HCT116 (cell line): ENCODE data around the gene ADD1. TPM values are rescaled to one million over a fixed set of nuclear protein-coding genes. Genes with fewer than 3 reads are reported as not detected.

Experiments used
- ATAC-seq: fragments of 200-7000 bp; cut with Tn5 transposase; 2 replicates; pipeline ENCODE4 v1.9.1; 2020; ENCODE audit warnings: mild to moderate bottlenecking, moderate library complexity
- BruUV-seq: library from RNA; stranded (reverse); fragments of 400-500 nt; replicated peaks from 2 replicates; lab custom pipeline; 2021; lab: Mats Ljungman, UMichigan
- CTCF ChIA-PET: fragments of 300-600 bp; sonication (Branson Sonifier 250); formaldehyde crosslinking; loops from one replicate; lab custom pipeline; 2021; ENCODE audit warnings: antibody characterized with exemption; lab: Charles Lee
- POLR2A ChIA-PET: fragments of 300-600, 350-600 bp; sonication (Branson Sonifier 250); formaldehyde crosslinking; loops from one replicate; lab custom pipeline; 2021; ENCODE audit warnings: antibody characterized with exemption; lab: Charles Lee
- RAD21 ChIA-PET, 2 experiments: fragments of 300-600 bp; sonication (Branson Sonifier 250); formaldehyde crosslinking; loops; one replicate each; lab custom pipeline; 2023; ENCODE audit warnings: low total read pairs in 2 of 2; ENCODE audit not compliant: uncharacterized antibody in 2 of 2, unreplicated experiment in 2 of 2, low non-redundant PET in 1 of 2; lab: Charles Lee
- DNase-seq: peaks from one replicate; pipeline ENCODE4 v3.0.0-alpha.2; 2010; ENCODE audit warnings: low read depth, low spot score
- H2AFZ ChIP-seq: fragments of 200-600 bp; shearing (Covaris generic), sonication (generic); 2 replicates; pipeline ENCODE4 v1.6.1; 2017; ENCODE audit warnings: low read depth, mixed run types, mixed read lengths, antibody characterized with exemption, low read length; ENCODE audit not compliant: poor library complexity, severe bottlenecking
- H3K27ac ChIP-seq: 2 replicates; pipeline ENCODE4 v1.5.1; 2012; ENCODE audit warnings: low read depth, low read length
- H3K27me3 ChIP-seq: fragments of 200-600 bp; sonication (generic); 2 replicates; pipeline ENCODE4 v1.6.1; 2016; ENCODE audit warnings: mixed run types, low read length, mixed read lengths; ENCODE audit not compliant: insufficient read depth
- H3K36me3 ChIP-seq, 2 experiments: fragments of 200-500 bp in 1 of 2; fragments of 200-600 bp in 1 of 2; sonication (Bioruptor generic) in 1 of 2; sonication (generic) in 1 of 2; 2 replicates each; pipeline versions ENCODE4 v1.5.1 to v1.6.1; 2014 to 2016; ENCODE audit warnings: low read length in 2 of 2, inconsistent platforms in 1 of 2, mixed read lengths in 1 of 2, mixed run types in 1 of 2; ENCODE audit not compliant: insufficient read depth in 2 of 2, control insufficient read depth in 1 of 2
- H3K4me1 ChIP-seq, 2 experiments: fragments of 200-600 bp in 1 of 2; sonication (generic) in 1 of 2; 2 replicates each; pipeline versions ENCODE4 v1.5.1 to v1.6.1; 2012 to 2017; ENCODE audit warnings: low read length in 2 of 2, inconsistent platforms in 1 of 2, mild to moderate bottlenecking in 1 of 2, mixed read lengths in 1 of 2, mixed run types in 1 of 2, moderate library complexity in 1 of 2; ENCODE audit not compliant: insufficient read depth in 2 of 2, control insufficient read depth in 1 of 2
- H3K4me2 ChIP-seq: fragments of 200-600 bp; sonication (generic); 2 replicates; pipeline ENCODE4 v1.6.1; 2017; ENCODE audit warnings: mixed run types, low read length, mixed read lengths
- H3K4me3 ChIP-seq, 2 experiments: fragments of 200-600 bp in 1 of 2; sonication (generic) in 1 of 2; replicated peaks in 1 of 2; 2 replicates each; pipeline ENCODE4 v1.5.1; 2011 to 2016; ENCODE audit warnings: low read length in 2 of 2, control low read depth in 1 of 2, low read depth in 1 of 2, mild to moderate bottlenecking in 1 of 2, mixed read lengths in 1 of 2, mixed run types in 1 of 2
- H3K79me2 ChIP-seq: fragments of 200-600 bp; sonication (generic); 2 replicates; pipeline ENCODE4 v1.6.1; 2017; ENCODE audit warnings: mild to moderate bottlenecking, mixed run types, low read length, moderate library complexity, mixed read lengths; ENCODE audit not compliant: insufficient read depth
- H3K9ac ChIP-seq: fragments of 200-600 bp; sonication (generic); 2 replicates; pipeline ENCODE4 v1.6.1; 2016; ENCODE audit warnings: low read length, mixed read lengths
- H3K9me2 ChIP-seq: fragments of 200-600 bp; sonication (generic), shearing (Covaris generic); 2 replicates; pipeline ENCODE4 v1.6.1; 2017; ENCODE audit warnings: mixed run types, mild to moderate bottlenecking, moderate library complexity; ENCODE audit not compliant: insufficient read depth
- H3K9me3 ChIP-seq, 2 experiments: fragments of 200-500 bp in 1 of 2; fragments of 200-600 bp in 1 of 2; sonication (Bioruptor generic) in 1 of 2; sonication (generic) in 1 of 2; 2 replicates each; pipeline ENCODE4 v1.6.1; 2014 to 2017; ENCODE audit warnings: low read length in 2 of 2, mixed read lengths in 2 of 2, inconsistent platforms in 1 of 2, low read depth in 1 of 2, mild to moderate bottlenecking in 1 of 2, mixed run types in 1 of 2, moderate library complexity in 1 of 2; ENCODE audit not compliant: control insufficient read depth in 1 of 2, insufficient read depth in 1 of 2
- H4K20me1 ChIP-seq: fragments of 200-600 bp; sonication (generic), shearing (Covaris generic); 2 replicates; pipeline ENCODE4 v1.6.1; 2017; ENCODE audit warnings: mixed run types, mild to moderate bottlenecking, moderate library complexity; ENCODE audit not compliant: insufficient read depth
- CEBPB ChIP-seq: IDR thresholded peaks from 2 replicates; pipeline ENCODE4 v1.6.1; 2012; ENCODE audit warnings: low read depth
- ELF1 ChIP-seq: IDR thresholded peaks from 2 replicates; pipeline ENCODE4 v1.6.1; 2012; ENCODE audit warnings: low read depth, borderline replicate concordance
- EZH2phosphoT487 ChIP-seq: fragments of 200-600 bp; IDR thresholded peaks from 2 replicates; pipeline ENCODE4 v1.6.1; 2018; ENCODE audit warnings: antibody characterized with exemption, borderline replicate concordance
- POLR2A ChIP-seq: IDR thresholded peaks from 2 replicates; pipeline ENCODE4 v1.7.0; 2011; ENCODE audit warnings: borderline replicate concordance; ENCODE audit not compliant: insufficient read depth, insufficient read length; ENCODE audit errors: extremely low read depth
- RAD21 ChIP-seq: IDR thresholded peaks from 2 replicates; pipeline ENCODE4 v1.6.1; 2012; ENCODE audit warnings: low read depth, mild to moderate bottlenecking
- SP1 ChIP-seq: IDR thresholded peaks from 2 replicates; pipeline ENCODE4 v1.6.1; 2012; ENCODE audit warnings: low read depth
- YY1 ChIP-seq: IDR thresholded peaks from 2 replicates; pipeline ENCODE4 v1.6.1; 2011; ENCODE audit warnings: low read length, low read depth, moderate library complexity, mild to moderate bottlenecking; ENCODE audit not compliant: insufficient replicate concordance; ENCODE audit errors: extremely low read depth
- ZFX ChIP-seq: fragments of 450-650 bp; IDR thresholded peaks from 2 replicates; pipeline ENCODE4 v1.6.1; 2017
- ZNF274 ChIP-seq: fragments of 200-500 bp; sonication (Bioruptor generic); IDR thresholded peaks from 2 replicates; pipeline ENCODE4 v1.6.1; 2014; ENCODE audit warnings: mild to moderate bottlenecking, low read depth, low read length, inconsistent platforms
- intact Hi-C: fragments of 100-400 bp; cut with micrococcal nuclease; formaldehyde crosslinking; loops from 2 replicates; pipeline ENCODE4 v1.10.0; 2022
- total RNA-seq: library from RNA; stranded (reverse); gene quantifications from one replicate; pipeline ENCODE4 v1.2.1, GENCODE V29; 2021; ENCODE audit not compliant: unreplicated experiment
- TF ChIP-seq, protein P1 (sequence below): IDR thresholded peaks from 2 replicates; pipeline ENCODE4 v1.6.1; 2012
- TF ChIP-seq, protein P2 (sequence below): IDR thresholded peaks from 2 replicates; pipeline ENCODE4 v1.6.1; 2012; ENCODE audit warnings: low read depth
- TF ChIP-seq, protein P3 (sequence below), 3 experiments: fragments of 200-600 bp in 1 of 3; sonication (generic) in 1 of 3; IDR thresholded peaks in 2 of 3; conservative IDR thresholded peaks in 1 of 3; 2 replicates each; pipeline ENCODE4 v1.5.1; 2012 to 2017; ENCODE audit warnings: low read depth in 2 of 3, low read length in 2 of 3, antibody characterized with exemption in 1 of 3, borderline replicate concordance in 1 of 3, control low read depth in 1 of 3, mild to moderate bottlenecking in 1 of 3, mixed read lengths in 1 of 3, mixed run types in 1 of 3, moderate library complexity in 1 of 3; ENCODE audit not compliant: insufficient read depth in 1 of 3

ADD1 gene
- total RNA-seq, 1 experiment from 2014 or later: 139 TPM

DNA sequence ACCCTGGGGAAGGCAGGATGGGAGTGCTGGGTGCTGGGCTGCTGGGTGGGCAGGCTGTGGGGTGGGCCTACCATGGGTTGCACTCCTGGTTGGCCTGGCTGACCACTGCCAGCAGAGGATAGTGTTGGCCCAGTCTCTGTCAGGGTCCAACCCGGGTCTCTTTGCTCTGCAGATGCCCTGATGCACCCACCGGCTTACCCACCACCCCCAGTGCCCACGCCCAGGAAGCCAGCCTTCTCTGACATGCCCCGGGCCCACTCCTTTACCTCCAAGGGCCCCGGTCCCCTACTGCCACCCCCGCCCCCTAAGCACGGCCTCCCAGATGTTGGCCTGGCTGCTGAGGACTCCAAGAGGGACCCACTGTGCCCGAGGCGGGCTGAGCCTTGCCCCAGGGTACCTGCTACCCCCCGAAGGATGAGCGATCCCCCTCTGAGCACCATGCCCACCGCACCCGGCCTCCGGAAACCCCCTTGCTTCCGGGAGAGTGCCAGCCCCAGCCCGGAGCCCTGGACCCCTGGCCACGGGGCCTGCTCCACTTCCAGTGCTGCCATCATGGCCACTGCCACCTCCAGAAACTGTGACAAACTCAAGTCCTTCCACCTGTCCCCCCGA, 14.2 kb upstream of the ADD1 start:
- Histone ChIP-seq H3K79me2 (no peaks in the 10 kb centered on the region), H3K9ac (no peak overlapping the region), H3K36me3 (peaks cover 24 to 29% of the 10 kb centered on the region in 2 experiments; a peak in 3 of 4 replicates), H3K4me1 (no peaks in the 10 kb centered on the region), H3K4me3 (no peak overlapping the region), H3K9me3 (no peaks in the 10 kb centered on the region), H3K4me2 (no peak overlapping the region), H3K9me2 (no peaks in the 10 kb centered on the region), H4K20me1 (no peaks in the 10 kb centered on the region), H2AFZ (no peak overlapping the region), H3K27ac (no peak overlapping the region), H3K27me3 (no peaks in the 10 kb centered on the region)
- POLR2A ChIA-PET: no interaction called here
- intact Hi-C loops: no loop called here
- CTCF ChIA-PET: no interaction called here
- no peak for ATAC-seq
- TF ChIP-seq ZFX (no peak), RAD21 (no peak), ELF1 (no peak)
- no peak for DNase-seq
- BruUV-seq: no TSS peak
- RAD21 ChIA-PET: no interaction called here

DNA sequence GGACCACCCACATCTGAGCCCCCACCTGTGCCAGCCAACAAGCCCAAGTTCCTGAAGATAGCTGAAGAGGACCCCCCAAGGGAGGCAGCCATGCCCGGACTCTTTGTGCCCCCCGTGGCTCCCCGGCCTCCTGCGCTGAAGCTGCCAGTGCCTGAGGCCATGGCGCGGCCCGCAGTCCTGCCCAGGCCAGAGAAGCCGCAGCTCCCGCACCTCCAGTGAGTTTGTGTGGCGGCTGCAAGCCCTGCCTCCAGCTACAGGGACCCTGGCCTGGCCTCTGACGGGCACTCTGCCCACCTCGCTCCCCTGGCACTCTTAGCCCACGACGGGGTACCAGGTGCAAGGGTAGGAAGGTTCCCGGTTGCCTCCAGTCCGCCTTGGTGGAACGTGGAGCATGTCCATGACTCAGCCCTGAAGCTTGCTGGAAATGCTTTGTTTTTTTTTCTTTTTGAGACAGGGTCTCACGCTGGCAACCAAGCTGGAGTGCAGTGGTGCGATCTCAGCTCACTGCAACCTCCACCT, 13.7 kb upstream of the ADD1 start:
- no peaks in the 10 kb centered on the region for H3K4me1 ChIP-seq
- H2AFZ ChIP-seq: no peak overlapping the region
- H3K9me2 ChIP-seq: no peaks in the 10 kb centered on the region
- no TSS peak for BruUV-seq
- H3K36me3 ChIP-seq: peaks cover 18 to 29% of the 10 kb centered on the region in 2 experiments; a peak in 3 of 4 replicates
- H3K9me3 ChIP-seq: no peaks in the 10 kb centered on the region
- H3K4me3 ChIP-seq: no peak overlapping the region
- H3K9ac ChIP-seq: no peak overlapping the region
- H3K27ac ChIP-seq: no peak overlapping the region
- intact Hi-C loops: no loop called here
- no peak for ATAC-seq
- POLR2A ChIA-PET: interaction anchor here (0.6 kb wide), 1 partner anchor 44 kb away, joined by 3 read pairs; no protein-coding TSS in a partner anchor
- no peak for TF ChIP-seq SP1
- no peak for TF ChIP-seq CEBPB
- no peak for TF ChIP-seq ZFX
- no peak for TF ChIP-seq ZNF274
- TF ChIP-seq, protein P1, sequence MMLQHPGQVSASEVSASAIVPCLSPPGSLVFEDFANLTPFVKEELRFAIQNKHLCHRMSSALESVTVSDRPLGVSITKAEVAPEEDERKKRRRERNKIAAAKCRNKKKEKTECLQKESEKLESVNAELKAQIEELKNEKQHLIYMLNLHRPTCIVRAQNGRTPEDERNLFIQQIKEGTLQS: no peak
- TF ChIP-seq YY1: no peak
- TF ChIP-seq, protein P2, sequence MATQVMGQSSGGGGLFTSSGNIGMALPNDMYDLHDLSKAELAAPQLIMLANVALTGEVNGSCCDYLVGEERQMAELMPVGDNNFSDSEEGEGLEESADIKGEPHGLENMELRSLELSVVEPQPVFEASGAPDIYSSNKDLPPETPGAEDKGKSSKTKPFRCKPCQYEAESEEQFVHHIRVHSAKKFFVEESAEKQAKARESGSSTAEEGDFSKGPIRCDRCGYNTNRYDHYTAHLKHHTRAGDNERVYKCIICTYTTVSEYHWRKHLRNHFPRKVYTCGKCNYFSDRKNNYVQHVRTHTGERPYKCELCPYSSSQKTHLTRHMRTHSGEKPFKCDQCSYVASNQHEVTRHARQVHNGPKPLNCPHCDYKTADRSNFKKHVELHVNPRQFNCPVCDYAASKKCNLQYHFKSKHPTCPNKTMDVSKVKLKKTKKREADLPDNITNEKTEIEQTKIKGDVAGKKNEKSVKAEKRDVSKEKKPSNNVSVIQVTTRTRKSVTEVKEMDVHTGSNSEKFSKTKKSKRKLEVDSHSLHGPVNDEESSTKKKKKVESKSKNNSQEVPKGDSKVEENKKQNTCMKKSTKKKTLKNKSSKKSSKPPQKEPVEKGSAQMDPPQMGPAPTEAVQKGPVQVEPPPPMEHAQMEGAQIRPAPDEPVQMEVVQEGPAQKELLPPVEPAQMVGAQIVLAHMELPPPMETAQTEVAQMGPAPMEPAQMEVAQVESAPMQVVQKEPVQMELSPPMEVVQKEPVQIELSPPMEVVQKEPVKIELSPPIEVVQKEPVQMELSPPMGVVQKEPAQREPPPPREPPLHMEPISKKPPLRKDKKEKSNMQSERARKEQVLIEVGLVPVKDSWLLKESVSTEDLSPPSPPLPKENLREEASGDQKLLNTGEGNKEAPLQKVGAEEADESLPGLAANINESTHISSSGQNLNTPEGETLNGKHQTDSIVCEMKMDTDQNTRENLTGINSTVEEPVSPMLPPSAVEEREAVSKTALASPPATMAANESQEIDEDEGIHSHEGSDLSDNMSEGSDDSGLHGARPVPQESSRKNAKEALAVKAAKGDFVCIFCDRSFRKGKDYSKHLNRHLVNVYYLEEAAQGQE: no peak
- TF ChIP-seq, protein P3, sequence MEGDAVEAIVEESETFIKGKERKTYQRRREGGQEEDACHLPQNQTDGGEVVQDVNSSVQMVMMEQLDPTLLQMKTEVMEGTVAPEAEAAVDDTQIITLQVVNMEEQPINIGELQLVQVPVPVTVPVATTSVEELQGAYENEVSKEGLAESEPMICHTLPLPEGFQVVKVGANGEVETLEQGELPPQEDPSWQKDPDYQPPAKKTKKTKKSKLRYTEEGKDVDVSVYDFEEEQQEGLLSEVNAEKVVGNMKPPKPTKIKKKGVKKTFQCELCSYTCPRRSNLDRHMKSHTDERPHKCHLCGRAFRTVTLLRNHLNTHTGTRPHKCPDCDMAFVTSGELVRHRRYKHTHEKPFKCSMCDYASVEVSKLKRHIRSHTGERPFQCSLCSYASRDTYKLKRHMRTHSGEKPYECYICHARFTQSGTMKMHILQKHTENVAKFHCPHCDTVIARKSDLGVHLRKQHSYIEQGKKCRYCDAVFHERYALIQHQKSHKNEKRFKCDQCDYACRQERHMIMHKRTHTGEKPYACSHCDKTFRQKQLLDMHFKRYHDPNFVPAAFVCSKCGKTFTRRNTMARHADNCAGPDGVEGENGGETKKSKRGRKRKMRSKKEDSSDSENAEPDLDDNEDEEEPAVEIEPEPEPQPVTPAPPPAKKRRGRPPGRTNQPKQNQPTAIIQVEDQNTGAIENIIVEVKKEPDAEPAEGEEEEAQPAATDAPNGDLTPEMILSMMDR (IDR thresholded peaks at IDR 0.05 in 2 of 3, conservative IDR thresholded peaks at IDR 0.05 in 1 of 3; ENCODE audit: borderline replicate concordance in 1 of 3, insufficient read depth in 1 of 3, low read depth in 2 of 3, low read length in 2 of 3): no peak
- no peak for TF ChIP-seq EZH2phosphoT487
- no peak for TF ChIP-seq POLR2A
- TF ChIP-seq ELF1: no peak
- TF ChIP-seq, all 23 proteins: peak for 0
- ChIA-PET CTCF (no interaction called here), RAD21 (no interaction called here)
- DNase-seq: no peak
- Histone ChIP-seq H3K27me3 (no peaks in the 10 kb centered on the region), H4K20me1 (no peaks in the 10 kb centered on the region), H3K4me2 (no peak overlapping the region), H3K79me2 (no peaks in the 10 kb centered on the region)
